ENCODE results near the gene KIF21B. TPM values are rescaled to one million over a fixed set of nuclear protein-coding genes. Genes with fewer than 3 reads are reported as not detected.
A peak's percentile ranks its signal among the peaks of the same experiment; 100 is the strongest.

The KIF21B gene
- total RNA-seq, 5 donors from 2014 or later (not counting 1 experiment from before 2014, with no cell fraction given), result 70.8 to 110 (median 101) TPM

- WGBS (ENCODE audit: insufficient coverage), result under 1% methylated on average over 53 of the region's 56 CpGs
- peak overlapping the region; percentile 99 to 100 for H3K27ac Mint-ChIP-seq
- peak overlapping the region; percentile 80 to 94 for H3K4me3 ChIP-seq (ENCODE audit: control insufficient read depth in 1 of 2, extremely low read depth in 1 of 2, low read length in 1 of 2)
- H3K27ac ChIP-seq (ENCODE audit: low read length), result peak overlapping the region; percentile 88
- H3K27me3 Mint-ChIP-seq, result no peaks in the 10 kb centered on the region
- H3K36me3 ChIP-seq (ENCODE audit: control insufficient read depth in 2 of 2, extremely low read depth in 1 of 2, insufficient read depth in 1 of 2, low read length in 1 of 2), result peaks cover 0 to 3% of the 10 kb centered on the region in 2 donors
- peaks cover 2% of the 10 kb centered on the region for H3K36me3 Mint-ChIP-seq
- H3K4me1 Mint-ChIP-seq, result peaks cover 71 to 78% (median 78%) of the 10 kb centered on the region in 3 donors
- CTCF ChIA-PET, result interaction anchor here (0.5 to 3.4 kb wide), 7 partner anchors 19 to 96 kb away, joined by 3 to 15 read pairs (median 4); no protein-coding TSS in a partner anchor
- DNase-seq (peak in 21 of 35 experiments; percentile 14 to 69 (median 33)), ATAC-seq (replicated peaks in 1 of 4) (peak in 3 of 4 experiments; percentile 2 to 27 (median 20))
- peaks cover 48 to 75% of the 10 kb centered on the region in 2 experiments for H3K4me1 ChIP-seq (ENCODE audit: control insufficient read depth in 1 of 2, extremely low read depth in 1 of 2, insufficient read depth in 2 of 2, low read length in 2 of 2)
- no peaks in the 10 kb centered on the region for H3K9me3 ChIP-seq
- POLR2A ChIA-PET, result interaction anchor here in 1 of 2 donors (0.6 kb wide), 1 partner anchor 91 kb away, joined by 6 read pairs; no protein-coding TSS in a partner anchor
- no peaks in the 10 kb centered on the region for H3K9me3 Mint-ChIP-seq
- peak overlapping the region; percentile 89 to 99 (median 98) for H3K4me3 Mint-ChIP-seq
- H3K27me3 ChIP-seq (replicated peaks in 1 of 2; ENCODE audit: control insufficient read depth in 2 of 2, extremely low read depth in 1 of 2, insufficient read depth in 2 of 2, low read length in 1 of 2), result no peaks in the 10 kb centered on the region
Observed at GRCh38 chr1:201022820-201023516, 546 bp downstream of the KIF21B start.

- H3K27ac Mint-ChIP-seq, result peak overlapping the region; percentile 99 to 100
- DNase-seq (peak in 2 of 35 experiments; percentile 9 to 24), ATAC-seq (replicated peaks in 1 of 4) (no peak)
- H3K9me3 Mint-ChIP-seq, result no peaks in the 10 kb centered on the region
- ChIA-PET POLR2A (interaction anchor here in 1 of 2 donors (0.6 kb wide), 1 partner anchor 91 kb away, joined by 6 read pairs; no protein-coding TSS in a partner anchor), CTCF (interaction anchor here (0.5 to 3.4 kb wide), 7 partner anchors 20 to 96 kb away, joined by 3 to 16 read pairs (median 4); no protein-coding TSS in a partner anchor)
- H3K9me3 ChIP-seq, result no peaks in the 10 kb centered on the region
- H3K27me3 Mint-ChIP-seq, result no peaks in the 10 kb centered on the region
- peaks cover 52 to 80% of the 10 kb centered on the region in 2 experiments for H3K4me1 ChIP-seq (ENCODE audit: control insufficient read depth in 1 of 2, extremely low read depth in 1 of 2, insufficient read depth in 2 of 2, low read length in 2 of 2)
- peak overlapping the region; percentile 80 to 94 for H3K4me3 ChIP-seq (ENCODE audit: control insufficient read depth in 1 of 2, extremely low read depth in 1 of 2, low read length in 1 of 2)
- H3K27me3 ChIP-seq (replicated peaks in 1 of 2; ENCODE audit: control insufficient read depth in 2 of 2, extremely low read depth in 1 of 2, insufficient read depth in 2 of 2, low read length in 1 of 2), result no peaks in the 10 kb centered on the region
- 0% methylated on average over 2 of the region's 2 CpGs for WGBS (ENCODE audit: insufficient coverage)
- peaks cover 0 to 3% of the 10 kb centered on the region in 2 donors for H3K36me3 ChIP-seq (ENCODE audit: control insufficient read depth in 2 of 2, extremely low read depth in 1 of 2, insufficient read depth in 1 of 2, low read length in 1 of 2)
- H3K4me3 Mint-ChIP-seq, result peak overlapping the region; percentile 89 to 99 (median 98)
- H3K36me3 Mint-ChIP-seq, result peaks cover 2% of the 10 kb centered on the region
- peak overlapping the region; percentile 88 for H3K27ac ChIP-seq (ENCODE audit: low read length)
- H3K4me1 Mint-ChIP-seq, result peaks cover 76 to 84% (median 83%) of the 10 kb centered on the region in 3 donors
Observed at GRCh38 chr1:201022493-201022819, 1.1 kb downstream of the KIF21B start.

- peak overlapping the region; percentile 89 to 99 (median 98) for H3K4me3 Mint-ChIP-seq
- 24% methylated on average over 4 of the region's 7 CpGs for WGBS (ENCODE audit: insufficient coverage)
- H3K4me1 ChIP-seq (ENCODE audit: control insufficient read depth in 1 of 2, extremely low read depth in 1 of 2, insufficient read depth in 2 of 2, low read length in 2 of 2), result peaks cover 54 to 86% of the 10 kb centered on the region in 2 experiments
- no peaks in the 10 kb centered on the region for H3K9me3 Mint-ChIP-seq
- peak overlapping the region; percentile 99 to 100 for H3K27ac Mint-ChIP-seq
- H3K27me3 Mint-ChIP-seq, result no peaks in the 10 kb centered on the region
- CTCF ChIA-PET, result interaction anchor here (0.6 to 3.4 kb wide), 12 partner anchors 8 to 564 kb away, joined by 3 to 16 read pairs (median 4); no protein-coding TSS in a partner anchor
- DNase-seq (peak in 2 of 35 experiments; percentile 16 to 24), ATAC-seq (replicated peaks in 1 of 4) (no peak)
- no peaks in the 10 kb centered on the region for H3K27me3 ChIP-seq (replicated peaks in 1 of 2; ENCODE audit: control insufficient read depth in 2 of 2, extremely low read depth in 1 of 2, insufficient read depth in 2 of 2, low read length in 1 of 2)
- no peaks in the 10 kb centered on the region for H3K9me3 ChIP-seq
- H3K27ac ChIP-seq (ENCODE audit: low read length), result peak overlapping the region; percentile 88
- peaks cover 0 to 3% of the 10 kb centered on the region in 2 donors for H3K36me3 ChIP-seq (ENCODE audit: control insufficient read depth in 2 of 2, extremely low read depth in 1 of 2, insufficient read depth in 1 of 2, low read length in 1 of 2)
- H3K4me1 Mint-ChIP-seq, result peaks cover 76 to 86% (median 85%) of the 10 kb centered on the region in 3 donors
- H3K4me3 ChIP-seq (ENCODE audit: control insufficient read depth in 1 of 2, extremely low read depth in 1 of 2, low read length in 1 of 2), result peak overlapping the region; percentile 80 to 94
- peaks cover 2% of the 10 kb centered on the region for H3K36me3 Mint-ChIP-seq
- POLR2A ChIA-PET, result interaction anchor here in 1 of 2 donors (0.6 kb wide), 2 partner anchors 92 to 138 kb away, joined by 3 to 6 read pairs; no protein-coding TSS in a partner anchor
Observed at GRCh38 chr1:201021630-201022492, 1.7 kb downstream of the KIF21B start.

- POLR2A ChIA-PET, result interaction anchor here (0.5 to 0.7 kb wide), 4 partner anchors 14 to 1841 kb away, joined by 3 to 5 read pairs (median 4); no protein-coding TSS in a partner anchor
- Mint-ChIP-seq H3K36me3 (peaks cover 2% of the 10 kb centered on the region), H3K4me3 (peak overlapping the region; percentile 89 to 99 (median 98)), H3K9me3 (no peaks in the 10 kb centered on the region), H3K27me3 (no peaks in the 10 kb centered on the region), H3K4me1 (peaks cover 75 to 86% (median 85%) of the 10 kb centered on the region in 3 donors), H3K27ac (peak overlapping the region; percentile 99 to 100)
- DNase-seq, result peak in 17 of 35 experiments; percentile 12 to 64 (median 27)
- WGBS (ENCODE audit: insufficient coverage), result 80% methylated on average over 2 of the region's 11 CpGs
- Histone ChIP-seq H3K36me3 (ENCODE audit: control insufficient read depth in 2 of 2, extremely low read depth in 1 of 2, insufficient read depth in 1 of 2, low read length in 1 of 2) (peaks cover 0 to 3% of the 10 kb centered on the region in 2 donors), H3K27me3 (replicated peaks in 1 of 2; ENCODE audit: control insufficient read depth in 2 of 2, extremely low read depth in 1 of 2, insufficient read depth in 2 of 2, low read length in 1 of 2) (no peaks in the 10 kb centered on the region), H3K9me3 (no peaks in the 10 kb centered on the region), H3K4me1 (ENCODE audit: control insufficient read depth in 1 of 2, extremely low read depth in 1 of 2, insufficient read depth in 2 of 2, low read length in 2 of 2) (peaks cover 51 to 86% of the 10 kb centered on the region in 2 experiments), H3K27ac (ENCODE audit: low read length) (peak overlapping the region; percentile 88), H3K4me3 (ENCODE audit: control insufficient read depth in 1 of 2, extremely low read depth in 1 of 2, low read length in 1 of 2) (peak overlapping the region; percentile 80 to 94)
- no peak for ATAC-seq (replicated peaks in 1 of 4)
- CTCF ChIA-PET, result interaction anchor here (0.6 to 3.4 kb wide), 19 partner anchors 9 to 564 kb away, joined by 3 to 16 read pairs (median 4); no protein-coding TSS in a partner anchor
Observed at GRCh38 chr1:201020721-201021629, 2.5 kb downstream of the KIF21B start.

GRCh38 chr1:201020040-201020591 is 3.4 kb downstream of the KIF21B start:
- no peak for ATAC-seq (replicated peaks in 1 of 4)
- ChIA-PET CTCF (interaction anchor here (0.6 to 3.0 kb wide), 9 partner anchors 22 to 610 kb away, joined by 3 to 16 read pairs (median 6); partner anchors contain the start of gene ZNF281 (in 1 of the 2)), POLR2A (interaction anchor here (0.5 to 0.6 kb wide), 5 partner anchors 15 to 715 kb away, joined by 3 to 6 read pairs (median 4); no protein-coding TSS in a partner anchor)
- peak overlapping the region; percentile 88 for H3K27ac ChIP-seq (ENCODE audit: low read length)
- no peaks in the 10 kb centered on the region for H3K9me3 ChIP-seq
- DNase-seq, result peak in 15 of 35 experiments; percentile 17 to 59 (median 25)
- H3K36me3 ChIP-seq (ENCODE audit: control insufficient read depth in 2 of 2, extremely low read depth in 1 of 2, insufficient read depth in 1 of 2, low read length in 1 of 2), result peaks cover 0 to 3% of the 10 kb centered on the region in 2 donors
- WGBS (ENCODE audit: insufficient coverage), result 50% methylated on average over 1 of the region's 4 CpGs
- Mint-ChIP-seq H3K9me3 (no peaks in the 10 kb centered on the region), H3K27ac (peak overlapping the region; percentile 99 to 100), H3K36me3 (peaks cover 5% of the 10 kb centered on the region), H3K4me1 (peaks cover 77 to 85% (median 85%) of the 10 kb centered on the region in 3 donors), H3K27me3 (no peaks in the 10 kb centered on the region), H3K4me3 (peak overlapping the region; percentile 89 to 99 (median 98))
- no peaks in the 10 kb centered on the region for H3K27me3 ChIP-seq (replicated peaks in 1 of 2; ENCODE audit: control insufficient read depth in 2 of 2, extremely low read depth in 1 of 2, insufficient read depth in 2 of 2, low read length in 1 of 2)
- H3K4me1 ChIP-seq (ENCODE audit: control insufficient read depth in 1 of 2, extremely low read depth in 1 of 2, insufficient read depth in 2 of 2, low read length in 2 of 2), result peaks cover 58 to 88% of the 10 kb centered on the region in 2 experiments
- H3K4me3 ChIP-seq (ENCODE audit: control insufficient read depth in 1 of 2, extremely low read depth in 1 of 2, low read length in 1 of 2), result peak overlapping the region; percentile 46 to 80
